CD4-positive, alpha-beta T cell (primary cell): ENCODE data around the gene ANKRD44. TPM values are rescaled to one million over a fixed set of nuclear protein-coding genes. Genes with fewer than 3 reads are reported as not detected.
A peak's percentile ranks its signal among the peaks of the same experiment; 100 is the strongest.

Source experiments
- ATAC-seq: fragments of 200-7000 bp; cut with Tn5 transposase; one replicate; pipeline ENCODE4 v1.10.0; 2022; ENCODE audit warnings: mild to moderate bottlenecking; ENCODE audit not compliant: poor library complexity
- CTCF ChIA-PET: fragments of 350-600 bp; sonication (Branson Sonifier 250); formaldehyde crosslinking; loops from one replicate; lab custom pipeline; 2021; ENCODE audit warnings: antibody characterized with exemption, inconsistent platforms; lab: Charles Lee
- POLR2A ChIA-PET: fragments of 350-600 bp; sonication (Branson Sonifier 250); formaldehyde crosslinking; loops from one replicate; lab custom pipeline; 2021; ENCODE audit warnings: antibody characterized with exemption, inconsistent platforms; lab: Charles Lee
- DNase-seq, 14 experiments: peaks; one replicate each; pipeline ENCODE4 v3.0.0-alpha.2; 2013 to 2020; ENCODE audit warnings: mixed read lengths in 2 of 14
- H3K27ac ChIP-seq, 2 donors: one replicate each; pipeline versions ENCODE4 v1.5.1 to v1.7.0; 2013; ENCODE audit warnings: low read length in 2 of 2, low read depth in 1 of 2, mild to moderate bottlenecking in 1 of 2
- H3K27me3 ChIP-seq, 2 experiments: 1 replicate in 1 of 2; 2 replicates in 1 of 2; pipeline versions ENCODE4 v1.6.1 to v1.7.0; 2013; ENCODE audit warnings: low read length in 2 of 2, control low read depth in 1 of 2, mild to moderate bottlenecking in 1 of 2, moderate library complexity in 1 of 2; ENCODE audit not compliant: insufficient read depth in 2 of 2, control insufficient read depth in 1 of 2
- H3K36me3 ChIP-seq: one replicate; pipeline ENCODE4 v1.6.1; 2013; ENCODE audit warnings: low read length, control low read depth; ENCODE audit not compliant: insufficient read depth
- H3K4me1 ChIP-seq: one replicate; pipeline ENCODE4 v1.6.1; 2013; ENCODE audit warnings: low read length, control low read depth; ENCODE audit not compliant: insufficient read depth
- H3K4me3 ChIP-seq: one replicate; pipeline ENCODE4 v1.5.1; 2013; ENCODE audit warnings: mild to moderate bottlenecking, low read length, moderate library complexity
- H3K9me3 ChIP-seq, 2 experiments: 1 replicate in 1 of 2; 2 replicates in 1 of 2; pipeline versions ENCODE4 v1.6.1 to v1.7.0; 2013; ENCODE audit warnings: low read length in 2 of 2, mild to moderate bottlenecking in 2 of 2, control low read depth in 1 of 2, moderate library complexity in 1 of 2; ENCODE audit not compliant: control insufficient read depth in 1 of 2, insufficient read depth in 1 of 2
- H3K27ac Mint-ChIP-seq: one replicate; pipeline ENCODE4 v1.8.0; 2020; ENCODE audit warnings: mixed read lengths
- H3K27me3 Mint-ChIP-seq: one replicate; pipeline ENCODE4 v1.8.0; 2021; ENCODE audit warnings: mixed read lengths
- H3K36me3 Mint-ChIP-seq: one replicate; pipeline ENCODE4 v1.8.0; 2021; ENCODE audit warnings: low read depth, mixed read lengths
- H3K4me1 Mint-ChIP-seq: one replicate; pipeline ENCODE4 v1.8.0; 2021; ENCODE audit warnings: low read depth, mixed read lengths
- H3K4me3 Mint-ChIP-seq: one replicate; pipeline ENCODE4 v1.8.0; 2020; ENCODE audit warnings: mild to moderate bottlenecking, mixed read lengths
- H3K9me3 Mint-ChIP-seq: one replicate; pipeline ENCODE4 v1.8.0; 2020; ENCODE audit warnings: mixed read lengths
- CTCF ChIP-seq: fragments of 200-600 bp; IDR thresholded peaks from one replicate; pipeline ENCODE4 v1.8.0; 2022; ENCODE audit warnings: antibody characterized with exemption, mild to moderate bottlenecking
- intact Hi-C, 2 experiments: fragments of 100-400 bp; cut with DNase I in 1 of 2; cut with micrococcal nuclease in 1 of 2; formaldehyde crosslinking; loops; one replicate each; pipeline versions ENCODE4 v1.15.1 to v1.9.0; 2023 to 2025; cut with DNase I, micrococcal nuclease
- total RNA-seq, 174 experiments: library from RNA in 2 of 174; stranded (reverse) in 2 of 174; gene quantifications; one replicate each; pipeline ENCODE4 v1.2.3 and lab custom pipeline; 2021 to 2026

ANKRD44 gene
- total RNA-seq, 2 experiments from 2014 or later = 170 to 186 TPM

DNA sequence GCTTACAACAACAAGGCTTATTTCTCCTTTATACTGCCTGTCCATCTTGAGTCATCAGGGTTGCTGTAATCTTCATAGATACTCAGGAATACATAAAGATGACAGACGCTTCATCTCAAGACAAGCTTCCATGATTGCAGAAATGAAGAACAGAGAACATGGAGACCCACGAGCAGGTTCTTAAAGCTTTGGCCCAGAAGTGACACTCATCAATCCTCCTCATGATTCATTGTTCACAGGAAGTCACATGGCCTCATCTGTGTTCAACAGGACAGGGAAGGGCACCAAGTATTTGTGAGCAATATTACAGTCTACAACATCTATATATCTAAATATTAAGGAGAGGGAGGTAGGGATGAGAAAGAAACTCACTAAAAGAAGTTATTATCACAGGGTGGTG lies 347.5 kb downstream of the ANKRD44 start:
- Mint-ChIP-seq H3K4me3 (no peak overlapping the region), H3K27ac (no peak overlapping the region), H3K9me3 (no peaks in the 10 kb centered on the region), H3K4me1 (no peaks in the 10 kb centered on the region), H3K36me3 (no peaks in the 10 kb centered on the region), H3K27me3 (no peaks in the 10 kb centered on the region)
- Histone ChIP-seq H3K36me3 (no peaks in the 10 kb centered on the region), H3K4me3 (no peak overlapping the region), H3K27me3 (no peaks in the 10 kb centered on the region), H3K4me1 (no peaks in the 10 kb centered on the region), H3K9me3 (no peaks in the 10 kb centered on the region), H3K27ac (no peak overlapping the region)
- DNase-seq (peak in 2 of 14 experiments; percentile 15 to 36), ATAC-seq (no peak)
- POLR2A ChIA-PET = no interaction called here
- TF ChIP-seq CTCF = no peak
- intact Hi-C loops = no loop called here
- CTCF ChIA-PET = no interaction called here

GRCh38 chr2:196962325-196962724 lies 348.3 kb downstream of the ANKRD44 start:
- TF ChIP-seq CTCF = no peak
- Histone ChIP-seq H3K4me3 (no peak overlapping the region), H3K9me3 (no peaks in the 10 kb centered on the region), H3K27ac (no peak overlapping the region), H3K4me1 (no peaks in the 10 kb centered on the region), H3K36me3 (no peaks in the 10 kb centered on the region), H3K27me3 (no peaks in the 10 kb centered on the region)
- Mint-ChIP-seq H3K4me3 (no peak overlapping the region), H3K27me3 (no peaks in the 10 kb centered on the region), H3K4me1 (no peaks in the 10 kb centered on the region), H3K27ac (no peak overlapping the region), H3K36me3 (no peaks in the 10 kb centered on the region), H3K9me3 (no peaks in the 10 kb centered on the region)
- ATAC-seq = no peak
- ChIA-PET CTCF (no interaction called here), POLR2A (no interaction called here)
- DNase-seq = no peak
- intact Hi-C loops = no loop called here

- no peak overlapping the region for H3K27ac Mint-ChIP-seq
- H3K9me3 ChIP-seq = no peaks in the 10 kb centered on the region
- no peaks in the 10 kb centered on the region for H3K36me3 Mint-ChIP-seq
- no peak for TF ChIP-seq CTCF
- ChIA-PET POLR2A (no interaction called here), CTCF (no interaction called here)
- H3K4me3 ChIP-seq = no peak overlapping the region
- no peak overlapping the region for H3K4me3 Mint-ChIP-seq
- intact Hi-C loops = no loop called here
- peak in 1 of 14 experiments; percentile 17 for DNase-seq
- no peaks in the 10 kb centered on the region for H3K4me1 Mint-ChIP-seq
- no peaks in the 10 kb centered on the region for H3K27me3 ChIP-seq
- H3K36me3 ChIP-seq = no peaks in the 10 kb centered on the region
- H3K9me3 Mint-ChIP-seq = no peaks in the 10 kb centered on the region
- no peak for ATAC-seq
- H3K27ac ChIP-seq = no peak overlapping the region
- H3K27me3 Mint-ChIP-seq = no peaks in the 10 kb centered on the region
- H3K4me1 ChIP-seq = no peaks in the 10 kb centered on the region
Measured at GRCh38 chr2:196961889-196962288, 348.7 kb downstream of the ANKRD44 start.
